ENCODE measurements around the gene ARVCF.

The ARVCF gene

GRCh38 chr22:20034143-20034542, 17.5 kb upstream of the ARVCF start:
- Histone ChIP-seq H3K27ac (ENCODE audit: low read depth, low read length) (no peak overlapping the region), H3K27me3 (ENCODE audit: control insufficient read depth, insufficient read depth, low read length) (no peaks in the 10 kb centered on the region), H3K4me1 (ENCODE audit: control insufficient read depth, insufficient read depth, low read length) (no peaks in the 10 kb centered on the region), H3K9ac (ENCODE audit: low read length) (no peak overlapping the region), H3K4me3 (ENCODE audit: low read length) (no peak overlapping the region), H3K36me3 (ENCODE audit: control insufficient read depth, insufficient read depth, low read length) (peaks cover 7% of the 10 kb centered on the region)

DNA sequence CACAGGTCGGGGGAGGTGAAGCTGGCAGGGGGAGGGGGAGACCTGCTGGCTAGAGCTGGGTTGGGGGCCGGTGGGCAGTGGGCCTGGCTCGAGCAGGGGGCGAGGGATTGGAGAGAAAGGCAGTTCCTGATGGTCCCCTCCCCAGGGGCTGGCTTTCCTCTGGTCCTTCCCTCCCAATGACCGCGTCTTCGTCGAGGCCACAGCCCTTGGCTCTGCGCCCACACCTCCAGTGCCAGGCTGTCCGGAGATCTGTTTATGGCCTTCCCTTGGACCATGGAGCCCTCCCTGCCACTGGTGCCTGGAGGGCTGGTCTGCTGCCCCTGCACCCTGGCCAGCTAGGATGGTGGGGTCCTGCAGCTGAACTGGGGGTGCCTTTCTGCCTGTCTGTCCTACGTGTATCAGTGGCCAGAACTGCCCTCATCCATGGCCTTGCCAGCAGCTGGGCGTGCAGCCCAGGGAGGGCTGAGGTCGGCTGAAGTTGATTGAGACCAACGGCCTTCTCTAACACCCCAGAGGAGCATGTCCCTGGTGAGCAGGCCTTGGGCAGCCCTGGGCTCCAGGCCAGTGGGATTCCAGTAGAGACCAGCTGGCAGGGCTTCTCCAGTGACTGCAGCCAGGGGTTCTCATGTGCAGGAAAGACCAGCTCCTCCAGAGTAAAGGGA, 16.6 kb upstream of the ARVCF start:
- Histone ChIP-seq H3K27ac (ENCODE audit: low read depth, low read length) (no peak overlapping the region), H3K36me3 (ENCODE audit: control insufficient read depth, insufficient read depth, low read length) (peaks cover 7% of the 10 kb centered on the region), H3K27me3 (ENCODE audit: control insufficient read depth, insufficient read depth, low read length) (no peaks in the 10 kb centered on the region), H3K4me1 (ENCODE audit: control insufficient read depth, insufficient read depth, low read length) (no peaks in the 10 kb centered on the region), H3K9ac (ENCODE audit: low read length) (no peak overlapping the region), H3K4me3 (ENCODE audit: low read length) (no peak overlapping the region)

- Histone ChIP-seq H3K36me3 (ENCODE audit: control insufficient read depth, insufficient read depth, low read length) (peaks cover 7% of the 10 kb centered on the region), H3K4me3 (ENCODE audit: low read length) (no peak overlapping the region), H3K9ac (ENCODE audit: low read length) (no peak overlapping the region), H3K27me3 (ENCODE audit: control insufficient read depth, insufficient read depth, low read length) (no peaks in the 10 kb centered on the region), H3K4me1 (ENCODE audit: control insufficient read depth, insufficient read depth, low read length) (no peaks in the 10 kb centered on the region), H3K27ac (ENCODE audit: low read depth, low read length) (no peak overlapping the region)
Measured at GRCh38 chr22:20032407-20032991, 15.9 kb upstream of the ARVCF start.

- no peak overlapping the region for H3K27ac ChIP-seq (ENCODE audit: low read depth, low read length)
- no peaks in the 10 kb centered on the region for H3K4me1 ChIP-seq (ENCODE audit: control insufficient read depth, insufficient read depth, low read length)
- H3K4me3 ChIP-seq (ENCODE audit: low read length), result no peak overlapping the region
- peaks cover 4% of the 10 kb centered on the region for H3K36me3 ChIP-seq (ENCODE audit: control insufficient read depth, insufficient read depth, low read length)
- H3K9ac ChIP-seq (ENCODE audit: low read length), result no peak overlapping the region
- no peaks in the 10 kb centered on the region for H3K27me3 ChIP-seq (ENCODE audit: control insufficient read depth, insufficient read depth, low read length)
Measured at GRCh38 chr22:20031732-20032406, 15.2 kb upstream of the ARVCF start.

GRCh38 chr22:20029550-20030225, 13.1 kb upstream of the ARVCF start:
- Histone ChIP-seq H3K36me3 (ENCODE audit: control insufficient read depth, insufficient read depth, low read length) (peaks cover 2% of the 10 kb centered on the region), H3K4me3 (ENCODE audit: low read length) (no peak overlapping the region), H3K27ac (ENCODE audit: low read depth, low read length) (no peak overlapping the region), H3K4me1 (ENCODE audit: control insufficient read depth, insufficient read depth, low read length) (no peaks in the 10 kb centered on the region), H3K27me3 (ENCODE audit: control insufficient read depth, insufficient read depth, low read length) (no peaks in the 10 kb centered on the region), H3K9ac (ENCODE audit: low read length) (no peak overlapping the region)

- Histone ChIP-seq H3K4me1 (ENCODE audit: control insufficient read depth, insufficient read depth, low read length) (no peaks in the 10 kb centered on the region), H3K9ac (ENCODE audit: low read length) (no peak overlapping the region), H3K27ac (ENCODE audit: low read depth, low read length) (no peak overlapping the region), H3K27me3 (ENCODE audit: control insufficient read depth, insufficient read depth, low read length) (no peaks in the 10 kb centered on the region), H3K36me3 (ENCODE audit: control insufficient read depth, insufficient read depth, low read length) (peaks cover 2% of the 10 kb centered on the region), H3K4me3 (ENCODE audit: low read length) (no peak overlapping the region)
Measured at GRCh38 chr22:20028855-20029549, 12.4 kb upstream of the ARVCF start.

- H3K9ac ChIP-seq (ENCODE audit: low read length), result no peak overlapping the region
- no peak overlapping the region for H3K27ac ChIP-seq (ENCODE audit: low read depth, low read length)
- H3K4me3 ChIP-seq (ENCODE audit: low read length), result no peak overlapping the region
- H3K36me3 ChIP-seq (ENCODE audit: control insufficient read depth, insufficient read depth, low read length), result peaks cover 2% of the 10 kb centered on the region
- H3K4me1 ChIP-seq (ENCODE audit: control insufficient read depth, insufficient read depth, low read length), result no peaks in the 10 kb centered on the region
- no peaks in the 10 kb centered on the region for H3K27me3 ChIP-seq (ENCODE audit: control insufficient read depth, insufficient read depth, low read length)
Measured at GRCh38 chr22:20027966-20028854, 11.6 kb upstream of the ARVCF start.

DNA sequence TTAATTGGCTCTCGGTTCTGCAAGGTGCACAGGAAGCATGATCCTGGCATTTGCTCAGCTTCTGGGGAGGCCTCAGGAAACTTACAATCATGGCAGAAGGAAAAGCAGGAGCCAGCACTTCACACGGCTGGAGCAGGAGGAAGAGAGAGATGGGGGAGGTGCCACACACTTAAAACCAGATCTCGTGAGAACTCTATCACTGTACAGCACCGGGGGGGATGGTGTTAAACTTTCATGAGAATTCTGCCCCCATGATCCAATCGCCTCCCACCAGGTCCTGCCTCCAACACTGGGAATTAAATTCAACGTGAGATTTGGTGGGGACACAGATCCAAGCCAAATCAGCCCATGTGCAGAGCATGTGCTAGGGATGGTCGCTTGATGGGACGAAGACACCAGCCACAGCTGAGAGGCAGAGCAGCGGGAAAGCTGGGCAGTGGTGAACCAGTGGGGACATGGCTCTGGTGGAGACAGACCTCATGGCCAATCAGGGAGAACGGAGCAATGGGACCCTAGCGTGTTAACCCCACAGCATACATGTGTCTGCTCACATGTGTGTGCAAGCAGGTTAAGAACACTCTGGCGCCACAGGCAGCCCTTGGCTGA, 10.5 kb upstream of the ARVCF start:
- H3K27ac ChIP-seq (ENCODE audit: low read depth, low read length), result no peak overlapping the region

DNA sequence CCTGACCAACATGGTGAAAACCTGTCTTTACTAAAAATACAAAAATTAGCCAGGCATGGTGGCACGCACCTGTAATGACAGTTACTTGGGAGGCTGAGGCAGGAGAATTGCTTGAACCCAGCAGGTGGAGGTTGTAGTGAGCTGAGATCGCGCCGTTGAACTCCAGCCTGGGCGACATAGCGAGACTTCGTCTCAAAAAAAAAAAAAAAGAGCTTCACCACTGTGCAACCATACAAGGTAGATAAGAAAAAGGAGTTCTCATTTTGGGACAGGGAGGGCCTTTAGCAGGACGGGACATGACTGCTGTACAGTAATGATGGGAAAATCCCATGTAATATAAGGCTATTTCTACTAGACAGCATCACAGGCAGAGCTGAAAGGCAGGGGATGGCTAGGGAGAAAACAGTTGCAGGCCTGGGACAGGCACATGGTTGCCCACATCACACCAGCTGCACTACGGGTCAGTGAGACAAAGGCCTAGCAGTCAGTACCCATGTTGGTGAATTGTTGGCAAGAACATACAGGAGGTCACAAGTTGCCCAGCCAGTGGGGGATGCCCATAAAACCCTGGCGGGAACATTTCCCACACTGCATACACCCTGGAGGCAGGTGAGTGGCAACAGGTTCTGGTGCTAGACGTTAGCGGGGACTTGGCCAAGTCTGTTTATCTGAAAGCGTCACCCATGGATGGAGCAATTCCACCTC, 9.7 kb upstream of the ARVCF start:
- Histone ChIP-seq H3K4me3 (ENCODE audit: low read length) (no peak overlapping the region), H3K27ac (ENCODE audit: low read depth, low read length) (no peak overlapping the region), H3K36me3 (ENCODE audit: control insufficient read depth, insufficient read depth, low read length) (no peaks in the 10 kb centered on the region), H3K27me3 (ENCODE audit: control insufficient read depth, insufficient read depth, low read length) (no peaks in the 10 kb centered on the region), H3K4me1 (ENCODE audit: control insufficient read depth, insufficient read depth, low read length) (peaks cover 10% of the 10 kb centered on the region), H3K9ac (ENCODE audit: low read length) (no peak overlapping the region)

More for the DNA sequence above, 10.5 kb upstream of the ARVCF start:
- Histone ChIP-seq H3K36me3 (ENCODE audit: control insufficient read depth, insufficient read depth, low read length) (peaks cover 2% of the 10 kb centered on the region), H3K4me1 (ENCODE audit: control insufficient read depth, insufficient read depth, low read length) (peaks cover 4% of the 10 kb centered on the region), H3K4me3 (ENCODE audit: low read length) (no peak overlapping the region), H3K9ac (ENCODE audit: low read length) (no peak overlapping the region), H3K27me3 (ENCODE audit: control insufficient read depth, insufficient read depth, low read length) (no peaks in the 10 kb centered on the region)

GRCh38 chr22:20025401-20026203, 9.0 kb upstream of the ARVCF start:
- no peaks in the 10 kb centered on the region for H3K27me3 ChIP-seq (ENCODE audit: control insufficient read depth, insufficient read depth, low read length)
- H3K27ac ChIP-seq (ENCODE audit: low read depth, low read length), result no peak overlapping the region
- H3K4me3 ChIP-seq (ENCODE audit: low read length), result no peak overlapping the region
- no peak overlapping the region for H3K9ac ChIP-seq (ENCODE audit: low read length)
- no peaks in the 10 kb centered on the region for H3K36me3 ChIP-seq (ENCODE audit: control insufficient read depth, insufficient read depth, low read length)
- H3K4me1 ChIP-seq (ENCODE audit: control insufficient read depth, insufficient read depth, low read length), result peaks cover 11% of the 10 kb centered on the region

Data from rectal smooth muscle tissue (tissue), 1 donor.